Endothelial cell of umbilical vein (primary cell): Measurements from ENCODE around the gene ZSWIM5. TPM values are rescaled to one million over a fixed set of nuclear protein-coding genes. Genes with fewer than 3 reads are reported as not detected.

Experiments used
- BruUV-seq: library from RNA; stranded (reverse); fragments of 400-500 nt; replicated peaks from 2 replicates; lab custom pipeline; 2021; lab: Mats Ljungman, UMichigan
- CTCF ChIA-PET: fragments of 300-600, 350-600 bp; sonication (Branson Sonifier 250); formaldehyde crosslinking; loops from one replicate; lab custom pipeline; 2021; ENCODE audit warnings: antibody characterized with exemption, inconsistent platforms; lab: Charles Lee
- POLR2A ChIA-PET: fragments of 300-600, 350-600 bp; sonication (Branson Sonifier 250); formaldehyde crosslinking; loops from one replicate; lab custom pipeline; 2021; ENCODE audit warnings: antibody characterized with exemption, inconsistent platforms; lab: Charles Lee
- DNase-seq: peaks from one replicate; pipeline ENCODE4 v3.0.0-alpha.2; 2011; ENCODE audit warnings: low read depth, low spot score
- FAIRE-seq: peaks from 2 replicates; lab custom pipeline; 2011; peaks lifted over from hg19 to GRCh38; lab: Jason Lieb, UNC
- H2AFZ ChIP-seq: 2 replicates; pipeline ENCODE4 v1.6.0; 2012; ENCODE audit warnings: low read depth, low read length, control low read depth, inconsistent platforms
- H3K27ac ChIP-seq: 2 replicates; pipeline ENCODE4 v1.5.1; 2011; ENCODE audit warnings: low read depth, mild to moderate bottlenecking, control low read depth, low read length, moderate library complexity; ENCODE audit not compliant: insufficient read depth
- H3K27me3 ChIP-seq, 2 experiments: 2 replicates each; pipeline versions ENCODE4 v1.6.0 to v1.6.1; 2011; ENCODE audit warnings: low read length in 2 of 2, mixed read lengths in 1 of 2; ENCODE audit not compliant: control insufficient read depth in 2 of 2, insufficient read depth in 2 of 2
- H3K36me3 ChIP-seq, 2 experiments: 2 replicates in 1 of 2; 3 replicates in 1 of 2; pipeline ENCODE4 v1.5.1; 2011; ENCODE audit warnings: low read length in 2 of 2, mild to moderate bottlenecking in 1 of 2, moderate library complexity in 1 of 2; ENCODE audit not compliant: control insufficient read depth in 2 of 2, insufficient read depth in 2 of 2; ENCODE audit errors: extremely low read depth in 1 of 2
- H3K4me1 ChIP-seq: 3 replicates; pipeline ENCODE4 v1.5.1; 2011; ENCODE audit warnings: mild to moderate bottlenecking, low read length; ENCODE audit not compliant: control insufficient read depth, insufficient read depth; ENCODE audit errors: extremely low read depth
- H3K4me2 ChIP-seq: 2 replicates; pipeline ENCODE4 v1.6.1; 2011; ENCODE audit warnings: low read length, control low read depth, mixed read lengths; ENCODE audit not compliant: insufficient read depth
- H3K4me3 ChIP-seq, 3 experiments: fragments of 200-600 bp in 1 of 3; sonication (generic), shearing (Covaris generic) in 1 of 3; replicated peaks in 1 of 3; 2 replicates each; pipeline ENCODE4 v1.5.1; 2011 to 2016; ENCODE audit warnings: control low read depth in 3 of 3, low read length in 3 of 3, mild to moderate bottlenecking in 2 of 3, inconsistent platforms in 1 of 3, low read depth in 1 of 3, moderate library complexity in 1 of 3; ENCODE audit not compliant: insufficient read depth in 1 of 3
- H3K79me2 ChIP-seq: 2 replicates; pipeline ENCODE4 v1.6.0; 2012; ENCODE audit warnings: low read length, inconsistent platforms; ENCODE audit not compliant: control insufficient read depth, insufficient read depth
- H3K9ac ChIP-seq: replicated peaks from 2 replicates; pipeline ENCODE3; 2011; ENCODE audit warnings: low read length, control low read depth; ENCODE audit not compliant: insufficient read depth; ENCODE audit errors: extremely low read depth
- H3K9me1 ChIP-seq: replicated peaks from 3 replicates; pipeline ENCODE4 v1.6.0; 2011; ENCODE audit warnings: mild to moderate bottlenecking, low read length; ENCODE audit not compliant: control insufficient read depth, insufficient read depth; ENCODE audit errors: extremely low read depth
- H3K9me3 ChIP-seq: replicated peaks from 2 replicates; pipeline ENCODE4 v1.5.1; 2012; ENCODE audit warnings: low read length, inconsistent platforms; ENCODE audit not compliant: control insufficient read depth, insufficient read depth
- H4K20me1 ChIP-seq: replicated peaks from 2 replicates; pipeline ENCODE3; 2011; ENCODE audit warnings: mild to moderate bottlenecking, low read length; ENCODE audit not compliant: control insufficient read depth, insufficient read depth; ENCODE audit errors: extremely low read depth
- EZH2 ChIP-seq: IDR thresholded peaks from 2 replicates; pipeline ENCODE4 v1.6.1; 2012; ENCODE audit warnings: borderline replicate concordance, low read depth, mild to moderate bottlenecking, moderate library complexity, low read length, inconsistent platforms; ENCODE audit not compliant: severe bottlenecking
- FOS ChIP-seq: IDR thresholded peaks from 2 replicates; pipeline ENCODE4 v1.6.1; 2011; ENCODE audit warnings: mild to moderate bottlenecking, low read length, moderate library complexity, borderline replicate concordance; ENCODE audit not compliant: insufficient read depth
- GATA2 ChIP-seq: IDR thresholded peaks from 2 replicates; pipeline ENCODE4 v1.7.0; 2011; ENCODE audit warnings: low read depth, mild to moderate bottlenecking, moderate library complexity, mixed read lengths, low read length; ENCODE audit not compliant: insufficient read length, insufficient read depth
- JUN ChIP-seq: IDR thresholded peaks from 2 replicates; pipeline ENCODE4 v1.6.1; 2011; ENCODE audit warnings: borderline replicate concordance, low read depth; ENCODE audit not compliant: insufficient read length, insufficient read depth
- MYC ChIP-seq: IDR thresholded peaks from one replicate; pipeline ENCODE4 v1.6.1; 2011; ENCODE audit warnings: mild to moderate bottlenecking, low read depth, low read length
- POLR2AphosphoS5 ChIP-seq: IDR thresholded peaks from 2 replicates; pipeline ENCODE4 v1.6.1; 2012; ENCODE audit warnings: low read depth, mild to moderate bottlenecking, control low read depth, low read length, moderate library complexity; ENCODE audit not compliant: insufficient read depth
- dilution Hi-C: fragments of 300-500 bp; cut with MboI; formaldehyde crosslinking; loops from one replicate; pipeline ENCODE4 v1.15.0; 2019; ENCODE audit warnings: low sequenced_read_pairs; ENCODE audit not compliant: extremely low pct_ligation_motif_present
- intact Hi-C: fragments of 100-400 bp; cut with micrococcal nuclease; formaldehyde crosslinking; loops from one replicate; pipeline ENCODE4 v1.10.0; 2022
- polyA plus RNA-seq, 4 experiments: library from polyadenylated mRNA; depleted of rRNA in 3 of 4; stranded (reverse) in 3 of 4; unstranded in 1 of 4; fragments of >200 nt; gene quantifications; 2 replicates each; pipeline versions ENCODE4 v1.2.1 to v1.2.3, GENCODE V29; 2011 to 2012; ENCODE audit warnings: missing spikeins in 1 of 4
- total RNA-seq: library from RNA; stranded (reverse); gene quantifications from 2 replicates; pipeline ENCODE4 v1.2.3, GENCODE V29; 2021
- TF ChIP-seq, protein P1 (sequence below): IDR thresholded peaks from 2 replicates; pipeline ENCODE4 v1.6.1; 2011; ENCODE audit not compliant: insufficient read depth, insufficient read length
- TF ChIP-seq, protein P2 (sequence below), 2 donors: IDR thresholded peaks; 1 replicate in 1 of 2; 2 replicates in 1 of 2; pipeline ENCODE4 v1.5.1; 2011; ENCODE audit warnings: low read length in 2 of 2, mild to moderate bottlenecking in 2 of 2, moderate library complexity in 2 of 2, control low read depth in 1 of 2, inconsistent platforms in 1 of 2, low read depth in 1 of 2; ENCODE audit not compliant: insufficient read depth in 1 of 2; ENCODE audit errors: extremely low read depth in 1 of 2

Gene ZSWIM5
- total and polyA plus RNA-seq, 2 donors (not counting 3 experiments of a cell fraction or from before 2014, with no cell fraction given): 1.6 to 4.3 TPM

DNA sequence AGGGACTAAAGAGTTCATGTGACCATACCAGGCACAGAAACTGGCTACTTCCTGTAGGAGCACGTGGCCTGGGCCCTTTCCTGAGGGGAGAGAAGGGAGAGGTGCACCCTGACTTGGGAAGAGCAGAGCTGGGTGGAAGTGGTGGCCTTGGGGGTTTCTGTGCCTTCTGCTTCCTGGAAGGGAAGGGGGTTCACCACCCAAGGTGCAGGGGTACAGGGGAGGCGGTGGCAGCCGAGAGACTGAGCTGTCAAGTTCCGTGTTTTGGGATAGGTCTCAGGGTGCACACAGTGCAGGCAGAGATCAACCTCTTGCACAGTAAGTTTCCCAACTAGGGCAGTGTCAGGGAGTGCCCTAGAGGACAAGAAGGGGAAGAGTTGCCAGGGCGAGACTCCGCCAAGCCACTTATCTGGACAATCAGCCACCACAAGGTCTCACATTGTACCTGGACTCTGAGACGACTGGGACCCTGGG is 205.4 kb downstream of the ZSWIM5 start:
- dilution Hi-C loops (no loop called here), intact Hi-C loops (no loop called here)
- Histone ChIP-seq H3K27ac (no peak overlapping the region), H3K79me2 (no peaks in the 10 kb centered on the region), H3K4me3 (no peak overlapping the region), H4K20me1 (no peaks in the 10 kb centered on the region), H3K9me3 (no peaks in the 10 kb centered on the region), H3K9ac (no peak overlapping the region), H2AFZ (no peak overlapping the region), H3K4me1 (no peaks in the 10 kb centered on the region), H3K4me2 (no peak overlapping the region), H3K36me3 (peaks cover 3 to 38% of the 10 kb centered on the region in 2 experiments), H3K27me3 (no peaks in the 10 kb centered on the region), H3K9me1 (no peaks in the 10 kb centered on the region)
- BruUV-seq: no TSS peak
- ChIA-PET CTCF (interaction anchor here (0.5 to 2.6 kb wide), 3 partner anchors 10 to 985 kb away, joined by 3 to 12 read pairs (median 5); partner anchors contain the start of genes HECTD3 and UROD), POLR2A (no interaction called here)
- DNase-seq (no peak), FAIRE-seq (no peak)
- TF ChIP-seq FOS: no peak
- TF ChIP-seq, protein P1, sequence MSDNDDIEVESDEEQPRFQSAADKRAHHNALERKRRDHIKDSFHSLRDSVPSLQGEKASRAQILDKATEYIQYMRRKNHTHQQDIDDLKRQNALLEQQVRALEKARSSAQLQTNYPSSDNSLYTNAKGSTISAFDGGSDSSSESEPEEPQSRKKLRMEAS: peak; percentile 14

- dilution Hi-C loops: no loop called here
- POLR2A ChIA-PET: no interaction called here
These were observed 207.2 kb downstream of the ZSWIM5 start for GRCh38 chr1:44999232-44999631.

More at GRCh38 chr1:44999232-44999631, 207.2 kb downstream of the ZSWIM5 start:
- no peak overlapping the region for H3K9ac ChIP-seq
- H3K27ac ChIP-seq: no peak overlapping the region
- H3K4me3 ChIP-seq: no peak overlapping the region
- no peaks in the 10 kb centered on the region for H4K20me1 ChIP-seq
- FAIRE-seq (no peak), DNase-seq (no peak)
- no peak overlapping the region for H3K4me2 ChIP-seq
- no peaks in the 10 kb centered on the region for H3K79me2 ChIP-seq
- CTCF ChIA-PET: interaction anchor here (2.6 kb wide), 1 partner anchor 12 kb away, joined by 12 read pairs; the partner anchor contains the start of genes HECTD3 and UROD
- peaks cover 0 to 22% of the 10 kb centered on the region in 2 experiments for H3K36me3 ChIP-seq
- no peaks in the 10 kb centered on the region for H3K9me3 ChIP-seq
- TF ChIP-seq, protein P2, sequence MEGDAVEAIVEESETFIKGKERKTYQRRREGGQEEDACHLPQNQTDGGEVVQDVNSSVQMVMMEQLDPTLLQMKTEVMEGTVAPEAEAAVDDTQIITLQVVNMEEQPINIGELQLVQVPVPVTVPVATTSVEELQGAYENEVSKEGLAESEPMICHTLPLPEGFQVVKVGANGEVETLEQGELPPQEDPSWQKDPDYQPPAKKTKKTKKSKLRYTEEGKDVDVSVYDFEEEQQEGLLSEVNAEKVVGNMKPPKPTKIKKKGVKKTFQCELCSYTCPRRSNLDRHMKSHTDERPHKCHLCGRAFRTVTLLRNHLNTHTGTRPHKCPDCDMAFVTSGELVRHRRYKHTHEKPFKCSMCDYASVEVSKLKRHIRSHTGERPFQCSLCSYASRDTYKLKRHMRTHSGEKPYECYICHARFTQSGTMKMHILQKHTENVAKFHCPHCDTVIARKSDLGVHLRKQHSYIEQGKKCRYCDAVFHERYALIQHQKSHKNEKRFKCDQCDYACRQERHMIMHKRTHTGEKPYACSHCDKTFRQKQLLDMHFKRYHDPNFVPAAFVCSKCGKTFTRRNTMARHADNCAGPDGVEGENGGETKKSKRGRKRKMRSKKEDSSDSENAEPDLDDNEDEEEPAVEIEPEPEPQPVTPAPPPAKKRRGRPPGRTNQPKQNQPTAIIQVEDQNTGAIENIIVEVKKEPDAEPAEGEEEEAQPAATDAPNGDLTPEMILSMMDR (IDR thresholded peaks at IDR 0.05; ENCODE audit: extremely low read depth in 1 of 2, insufficient read depth in 1 of 2, low read depth in 1 of 2, low read length in 2 of 2): no peak
- no peak for TF ChIP-seq JUN
- TF ChIP-seq EZH2: no peak
- TF ChIP-seq GATA2: no peak
- TF ChIP-seq, protein P1: no peak
- TF ChIP-seq POLR2AphosphoS5: no peak
- no peak for TF ChIP-seq MYC
- no peak overlapping the region for H2AFZ ChIP-seq
- intact Hi-C loops: no loop called here
- H3K9me1 ChIP-seq: no peaks in the 10 kb centered on the region
- H3K4me1 ChIP-seq: no peaks in the 10 kb centered on the region
- BruUV-seq: no TSS peak
- no peaks in the 10 kb centered on the region for H3K27me3 ChIP-seq
